ENCODE data around the gene HLA-DQA2. TPM values are rescaled to one million over a fixed set of nuclear protein-coding genes. Genes with fewer than 3 reads are reported as not detected.

Gene HLA-DQA2
- not detected in 2 replicates for total RNA-seq (2012; rRNA removed)
- polyA plus RNA-seq (2012; rRNA removed) = not detected in 2 replicates
- not detected in 2 replicates for polyA plus RNA-seq (2012; cell fraction: cytosol; rRNA removed)
- not detected in 2 replicates for polyA plus RNA-seq (2012; cell fraction: nucleus; rRNA removed; ENCODE audit: low replicate concordance)
- Bru-seq, nascent RNA = not detected
- BruChase-seq, experiment 1, labeled RNA remaining after a 6-hour chase = not detected
- BruChase-seq, experiment 2, labeled RNA remaining after a 2-hour chase = not detected
- long read RNA-seq = 0 reads

DNA sequence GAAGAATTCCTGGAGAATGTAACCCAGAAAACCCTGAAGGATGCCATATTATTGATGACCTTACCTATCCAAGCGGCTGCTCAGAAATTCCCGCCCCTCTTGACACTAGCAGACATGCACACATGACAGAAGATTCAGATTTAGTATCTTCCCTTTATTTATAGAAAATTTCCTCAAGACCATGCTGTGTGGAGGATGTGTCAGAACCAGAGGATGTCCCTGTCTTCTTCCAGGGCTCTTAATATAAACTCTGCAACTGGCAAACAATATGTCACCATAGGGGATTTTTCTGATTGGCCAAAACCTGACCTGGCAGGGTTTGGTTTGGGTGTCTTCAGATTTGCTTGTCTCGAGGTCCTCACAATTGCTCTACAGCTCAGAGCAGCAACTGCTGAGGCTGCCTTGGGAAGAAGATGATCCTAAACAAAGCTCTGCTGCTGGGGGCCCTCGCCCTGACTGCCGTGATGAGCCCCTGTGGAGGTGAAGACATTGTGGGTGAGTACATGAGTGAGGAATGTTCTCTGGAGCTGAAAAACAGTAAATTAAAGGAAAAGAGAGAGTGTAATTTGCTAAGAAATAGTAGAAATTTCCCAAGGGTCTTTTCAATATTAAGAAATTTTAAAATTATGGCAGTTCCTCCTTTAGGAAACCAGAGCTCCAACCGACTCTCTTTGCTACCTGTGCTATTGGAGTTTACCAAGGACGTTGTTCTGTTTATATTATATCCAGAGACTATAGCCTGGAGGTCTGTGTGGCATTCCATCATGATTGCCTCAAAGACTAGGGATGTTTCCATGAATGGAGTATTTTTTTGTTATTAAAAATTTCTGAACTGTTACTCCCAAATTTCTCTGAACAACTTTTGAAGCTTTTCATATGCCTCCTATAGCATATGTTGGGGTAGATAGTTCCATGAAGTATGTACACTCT lies at the start of gene HLA-DQA2:
TSS of gene HLA-DQA2 (plus strand) at position 361 of the 930 bp plus-strand sequence. CDS start at position 414, 53 bp downstream.
- Histone ChIP-seq H3K23ac (ENCODE audit: low read depth, low read length) (no peak within 1 kb of the TSS), H3K4ac (ENCODE audit: low read depth, low read length) (no peak within 1 kb of the TSS), H3K9me1 (ENCODE audit: insufficient read depth, low read length) (no peaks in the 10 kb centered on the region), H3K36me3 (ENCODE audit: control insufficient read depth, insufficient read depth, low read length) (no peaks in the 10 kb centered on the region), H3K14ac (replicated peaks; ENCODE audit: low read depth, low read length) (no peak within 1 kb of the TSS), H2BK20ac (ENCODE audit: low read depth, low read length) (no peak within 1 kb of the TSS), H4K20me1 (ENCODE audit: insufficient read depth, low read length) (no peaks in the 10 kb centered on the region), H3K27ac (ENCODE audit: insufficient read depth, low read length) (no peak within 1 kb of the TSS), H3K79me1 (ENCODE audit: low read depth in 1 of 2, low read length in 2 of 2) (no peaks in the 10 kb centered on the region), H4K5ac (ENCODE audit: low read depth, low read length) (no peak within 1 kb of the TSS), H2BK120ac (ENCODE audit: low read depth, low read length) (no peak within 1 kb of the TSS), H3K9ac (ENCODE audit: low read depth, low read length) (no peak within 1 kb of the TSS), H3K9me3 (ENCODE audit: control insufficient read depth, insufficient read depth, low read length) (no peaks in the 10 kb centered on the region), H3K4me3 (ENCODE audit: insufficient read depth, low read depth, low read length) (no peak within 1 kb of the TSS), H2AK5ac (ENCODE audit: low read depth, low read length) (no peak within 1 kb of the TSS), H2BK5ac (ENCODE audit: low read depth, low read length, poor library complexity, severe bottlenecking) (no peak within 1 kb of the TSS), H2AFZ (replicated peaks; ENCODE audit: low read length, poor library complexity) (no peak within 1 kb of the TSS), H2AK9ac (replicated peaks; ENCODE audit: low read depth, low read length, poor library complexity) (no peak within 1 kb of the TSS), H3K56ac (ENCODE audit: extremely low read depth, insufficient read depth, low read length) (no peak within 1 kb of the TSS), H2BK15ac (ENCODE audit: low read depth, low read length) (no peak within 1 kb of the TSS), H3K4me1 (ENCODE audit: control insufficient read depth, insufficient read depth, low read length) (no peaks in the 10 kb centered on the region), H4K8ac (ENCODE audit: low read depth in 2 of 2, low read length in 2 of 2) (no peak within 1 kb of the TSS), H4K91ac (ENCODE audit: insufficient read depth, low read depth, low read length) (no peak within 1 kb of the TSS), H3K4me2 (ENCODE audit: low read depth, low read length) (no peak within 1 kb of the TSS), H3K27me3 (ENCODE audit: control insufficient read depth, insufficient read depth, low read length) (0 out of 2 replicates have a peak, but pooled peaks cover 2% of the 10 kb centered on the region), H3K18ac (ENCODE audit: low read depth, low read length) (no peak within 1 kb of the TSS)
- DNase-seq (no peak), ATAC-seq (ENCODE audit: low read depth) (no peak)
- ChIA-PET CTCF (no interaction called here), POLR2A (ENCODE audit: unreplicated experiment) (no interaction called here)
- TF ChIP-seq MXI1 (IDR thresholded peaks at IDR 0.05; ENCODE audit: borderline replicate concordance, low read depth, low read length) = no peak
- in situ Hi-C loops (cut with MboI; ENCODE audit: low sequenced_read_pairs) (loop anchor here (5.0 kb wide), 1 partner anchor 104 kb away; the partner anchor contains the start of gene HLA-DQA1), intact Hi-C loops (cut with micrococcal nuclease) (no loop called here), dilution Hi-C loops (cut with HindIII; ENCODE audit: low sequenced_read_pairs, unreplicated experiment) (no loop called here)
- 20% methylated on average over 1 of the region's 7 CpGs; no CpG with 5 or more reads in 1 of the 2 experiments for WGBS, 2 experiments (ENCODE audit: extremely low coverage in 2 of 2, insufficient read length in 1 of 2)
- BruUV-seq (replicated peaks) = no TSS peak
